ENCODE data around the gene SLC9A5.

Gene SLC9A5, protein sequence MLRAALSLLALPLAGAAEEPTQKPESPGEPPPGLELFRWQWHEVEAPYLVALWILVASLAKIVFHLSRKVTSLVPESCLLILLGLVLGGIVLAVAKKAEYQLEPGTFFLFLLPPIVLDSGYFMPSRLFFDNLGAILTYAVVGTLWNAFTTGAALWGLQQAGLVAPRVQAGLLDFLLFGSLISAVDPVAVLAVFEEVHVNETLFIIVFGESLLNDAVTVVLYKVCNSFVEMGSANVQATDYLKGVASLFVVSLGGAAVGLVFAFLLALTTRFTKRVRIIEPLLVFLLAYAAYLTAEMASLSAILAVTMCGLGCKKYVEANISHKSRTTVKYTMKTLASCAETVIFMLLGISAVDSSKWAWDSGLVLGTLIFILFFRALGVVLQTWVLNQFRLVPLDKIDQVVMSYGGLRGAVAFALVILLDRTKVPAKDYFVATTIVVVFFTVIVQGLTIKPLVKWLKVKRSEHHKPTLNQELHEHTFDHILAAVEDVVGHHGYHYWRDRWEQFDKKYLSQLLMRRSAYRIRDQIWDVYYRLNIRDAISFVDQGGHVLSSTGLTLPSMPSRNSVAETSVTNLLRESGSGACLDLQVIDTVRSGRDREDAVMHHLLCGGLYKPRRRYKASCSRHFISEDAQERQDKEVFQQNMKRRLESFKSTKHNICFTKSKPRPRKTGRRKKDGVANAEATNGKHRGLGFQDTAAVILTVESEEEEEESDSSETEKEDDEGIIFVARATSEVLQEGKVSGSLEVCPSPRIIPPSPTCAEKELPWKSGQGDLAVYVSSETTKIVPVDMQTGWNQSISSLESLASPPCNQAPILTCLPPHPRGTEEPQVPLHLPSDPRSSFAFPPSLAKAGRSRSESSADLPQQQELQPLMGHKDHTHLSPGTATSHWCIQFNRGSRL

DNA sequence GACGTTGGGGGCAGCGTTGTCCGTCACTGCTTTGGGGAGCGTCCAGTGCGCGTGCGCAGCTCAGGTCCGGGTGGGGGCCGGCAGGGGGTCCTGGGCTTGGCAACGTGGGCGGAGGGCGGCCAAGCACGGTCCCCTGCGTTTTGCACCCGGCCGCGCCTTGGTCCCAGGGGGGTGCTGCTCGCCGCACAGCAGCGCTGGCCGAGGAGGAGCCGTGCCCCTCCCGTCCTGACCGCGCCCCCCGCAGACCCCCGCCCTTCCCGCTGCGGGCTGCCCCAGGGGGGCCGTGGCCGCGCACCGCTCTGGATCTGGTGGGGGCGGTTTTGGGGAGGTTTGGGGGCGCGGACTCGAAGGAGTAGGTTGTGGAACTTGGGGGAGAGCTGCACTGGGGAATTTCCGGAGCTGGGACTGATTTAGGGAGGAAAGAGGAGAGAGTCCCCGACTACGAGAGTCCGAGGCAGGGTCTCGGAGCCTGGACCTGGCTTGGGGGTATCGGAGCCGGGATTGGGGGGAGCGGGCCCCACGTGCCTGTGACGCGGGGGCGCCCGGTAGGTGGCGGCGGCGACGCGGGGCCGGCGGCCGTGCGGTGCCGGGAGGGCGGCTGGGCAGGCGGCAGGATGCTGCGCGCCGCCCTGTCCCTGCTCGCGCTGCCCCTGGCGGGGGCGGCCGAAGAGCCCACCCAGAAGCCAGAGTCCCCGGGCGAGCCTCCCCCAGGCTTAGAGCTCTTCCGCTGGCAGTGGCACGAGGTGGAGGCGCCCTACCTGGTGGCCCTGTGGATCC lies at the start of gene SLC9A5:
Gene SLC9A5, plus strand, starts transcription at position 579 of the 777 bp plus-strand sequence. Its CDS starts 36 bp downstream, at position 615.
- no peak for DNase-seq

DNA sequence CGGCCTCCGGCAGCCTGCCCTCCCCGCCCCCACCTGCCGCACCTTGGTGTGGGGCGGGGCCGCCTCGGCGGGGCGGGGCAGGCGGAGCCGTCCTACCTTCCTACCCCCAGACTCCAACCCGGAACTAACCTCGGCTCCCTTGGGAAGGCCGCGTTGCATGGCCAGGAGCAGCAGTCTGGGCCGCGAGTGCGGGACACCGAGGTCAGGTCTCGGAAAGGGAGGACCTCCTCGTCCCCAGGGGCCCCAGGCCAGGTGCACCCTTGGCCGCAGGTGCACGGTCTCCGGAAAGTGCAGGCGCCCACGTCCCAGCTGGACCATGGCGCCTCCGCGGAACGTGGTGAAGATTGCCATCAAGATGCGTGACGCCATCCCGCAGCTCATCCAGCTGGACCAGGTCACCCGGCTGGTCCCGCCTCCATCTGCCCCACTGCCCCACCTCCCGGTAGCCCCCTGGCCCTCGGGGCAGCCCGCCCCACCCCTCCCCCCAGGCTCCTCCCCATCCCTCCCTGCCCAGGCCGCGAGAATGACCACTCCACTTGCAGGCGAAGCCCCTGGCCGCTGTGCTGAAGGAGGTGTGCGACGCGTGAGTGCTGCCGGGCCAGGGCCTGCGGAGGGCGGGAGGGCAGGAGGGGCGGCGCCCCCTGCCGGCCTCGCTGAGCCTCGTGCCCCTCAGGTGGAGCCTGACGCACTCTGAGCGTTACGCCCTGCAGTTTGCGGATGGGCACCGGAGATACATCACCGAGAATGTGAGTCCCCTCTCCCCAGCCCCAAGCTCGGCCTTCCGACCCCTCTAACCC lies 49.6 kb upstream of the SLC9A5 start, which contains the start of gene ELMO3:
Gene ELMO3, plus strand, starts transcription at position 121 of the 797 bp plus-strand sequence. Its CDS starts 196 bp downstream, at position 317.
- no peak for DNase-seq

DNA sequence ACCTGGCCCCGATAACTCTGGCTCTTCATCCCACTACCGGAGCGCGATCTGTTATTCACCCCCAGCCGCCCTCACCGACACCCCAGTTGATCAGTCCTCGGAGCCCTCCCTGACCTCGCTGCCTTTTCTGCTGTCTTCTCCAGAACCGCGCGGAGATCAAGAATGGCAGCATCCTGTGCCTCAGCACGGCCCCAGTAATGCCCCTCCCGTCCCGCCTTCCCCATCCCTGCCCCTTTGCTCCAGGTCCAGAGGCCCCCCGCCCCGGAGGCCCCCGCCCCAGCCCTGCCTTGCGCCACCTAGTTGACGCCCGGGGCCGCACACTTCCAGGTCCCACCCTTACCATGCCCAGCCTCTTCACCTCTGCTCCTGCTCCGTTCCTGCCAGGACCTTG lies 49.0 kb upstream of the SLC9A5 start:
- no peak for DNase-seq

DNA sequence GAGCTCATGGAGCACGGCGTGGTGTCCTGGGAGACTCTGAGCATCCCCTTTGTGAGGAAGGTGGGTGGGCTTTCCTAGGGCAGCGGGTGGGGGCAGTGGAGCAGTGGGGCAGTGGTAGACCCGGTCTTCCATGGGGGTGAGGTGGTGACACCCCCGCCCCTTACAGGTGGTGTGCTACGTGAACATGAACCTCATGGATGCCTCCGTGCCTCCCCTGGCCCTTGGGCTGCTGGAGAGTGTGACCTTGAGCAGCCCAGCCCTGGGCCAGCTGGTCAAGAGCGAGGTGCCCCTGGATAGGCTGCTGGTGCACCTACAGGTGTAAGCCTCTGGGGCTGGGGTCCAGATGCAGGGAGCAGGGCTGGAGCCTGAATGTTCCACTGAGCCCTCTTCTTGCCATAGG lies 48.3 kb upstream of the SLC9A5 start:
- no peak for DNase-seq

DNA sequence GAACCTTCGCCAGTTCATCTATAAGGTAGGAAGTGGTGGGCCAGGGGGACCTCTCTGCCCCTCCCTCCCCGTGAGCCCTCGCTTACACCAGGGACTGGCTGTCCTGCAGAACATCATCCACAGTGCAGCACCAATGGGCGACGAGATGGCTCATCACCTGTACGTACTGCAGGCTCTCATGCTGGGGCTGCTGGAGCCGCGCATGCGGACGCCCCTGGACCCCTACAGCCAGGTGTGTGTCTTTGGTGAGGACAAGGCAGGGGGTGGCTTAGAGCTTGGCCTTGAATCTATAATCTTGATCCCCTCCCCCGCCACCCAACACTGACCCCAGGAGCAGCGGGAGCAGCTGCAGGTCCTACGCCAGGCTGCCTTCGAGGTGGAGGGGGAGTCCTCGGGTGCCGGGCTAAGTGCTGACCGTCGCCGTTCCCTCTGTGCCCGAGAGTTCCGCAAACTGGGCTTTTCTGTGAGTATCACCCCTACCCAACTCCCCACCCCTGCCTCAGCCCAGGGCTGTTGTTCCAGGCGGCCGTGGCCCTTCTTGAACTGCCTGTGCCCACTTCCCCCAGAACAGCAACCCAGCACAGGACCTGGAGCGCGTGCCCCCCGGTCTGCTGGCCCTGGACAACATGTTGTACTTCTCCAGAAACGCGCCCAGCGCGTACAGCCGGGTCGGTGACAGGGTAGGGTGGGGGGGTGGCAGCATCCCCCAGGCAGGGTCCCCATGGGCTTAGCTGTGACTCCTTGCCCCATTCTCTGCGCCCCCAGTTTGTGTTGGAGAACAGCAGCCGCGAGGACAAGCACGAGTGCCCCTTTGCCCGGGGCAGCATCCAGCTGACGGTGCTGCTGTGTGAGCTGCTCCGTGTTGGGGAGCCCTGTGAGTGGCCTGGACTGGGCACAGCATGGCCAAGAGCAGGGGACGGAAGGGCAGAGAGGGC lies 47.1 kb upstream of the SLC9A5 start:
- no peak for DNase-seq

DNA sequence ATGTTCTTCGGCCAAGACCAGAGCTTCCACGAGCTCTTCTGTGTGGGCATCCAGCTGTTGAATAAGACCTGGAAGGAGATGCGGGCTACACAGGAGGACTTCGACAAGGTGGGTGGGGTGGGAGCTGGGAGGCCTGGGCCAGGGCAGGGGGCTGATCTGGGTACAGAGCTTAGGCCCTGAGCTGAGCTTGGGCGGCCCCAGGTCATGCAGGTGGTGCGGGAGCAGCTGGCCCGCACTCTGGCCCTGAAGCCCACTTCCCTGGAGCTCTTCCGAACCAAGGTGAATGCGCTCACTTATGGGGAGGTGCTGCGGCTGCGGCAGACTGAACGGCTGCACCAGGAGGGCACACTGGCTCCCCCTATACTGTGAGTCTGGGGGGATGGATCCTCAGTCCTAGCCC lies 46.4 kb upstream of the SLC9A5 start:
- no peak for DNase-seq

DNA sequence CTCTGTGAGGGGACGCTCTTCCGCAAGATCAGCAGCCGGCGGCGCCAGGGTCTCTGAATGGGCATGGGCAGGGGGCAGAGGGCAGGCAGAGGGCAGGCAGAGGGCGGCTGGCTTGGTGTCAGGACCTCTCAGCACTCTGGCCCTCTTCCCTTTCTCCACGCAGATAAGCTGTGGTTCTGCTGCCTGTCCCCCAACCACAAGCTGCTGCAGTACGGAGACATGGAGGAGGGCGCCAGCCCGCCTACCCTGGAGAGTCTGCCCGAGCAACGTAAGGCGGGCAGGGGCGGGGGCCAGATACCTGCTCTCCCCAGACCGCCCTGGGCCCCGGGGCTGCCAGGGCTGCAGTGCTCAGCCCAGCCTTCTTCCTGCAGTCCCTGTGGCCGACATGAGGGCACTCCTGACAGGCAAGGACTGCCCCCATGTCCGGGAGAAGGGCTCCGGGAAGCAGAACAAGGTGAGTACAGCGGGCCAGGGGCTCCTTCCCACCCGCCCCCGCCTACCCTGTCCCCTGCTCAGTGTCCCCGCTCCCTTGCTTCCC lies 45.8 kb upstream of the SLC9A5 start:
- DNase-seq: no peak

DNA sequence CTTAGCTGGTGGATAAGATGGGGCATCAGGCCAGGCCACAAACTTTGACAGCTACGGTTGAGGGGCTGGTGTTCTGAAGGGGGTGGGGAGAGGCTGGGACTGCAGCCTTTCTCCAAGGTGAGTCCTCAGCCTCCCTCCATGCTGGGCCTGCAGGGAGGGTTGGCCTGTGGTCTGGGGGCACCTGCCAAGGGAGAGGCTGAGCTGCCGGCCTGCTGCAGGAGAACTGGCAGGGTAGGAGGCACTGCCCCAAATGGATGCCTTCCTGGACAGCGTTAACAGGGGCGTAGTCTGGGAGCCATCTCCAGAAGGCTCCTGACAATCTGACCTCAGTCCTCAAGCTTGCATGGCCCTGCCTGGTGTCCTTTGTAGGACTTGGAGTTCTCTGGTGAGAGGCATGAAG lies 44.7 kb upstream of the SLC9A5 start:
- no peak for DNase-seq

DNA sequence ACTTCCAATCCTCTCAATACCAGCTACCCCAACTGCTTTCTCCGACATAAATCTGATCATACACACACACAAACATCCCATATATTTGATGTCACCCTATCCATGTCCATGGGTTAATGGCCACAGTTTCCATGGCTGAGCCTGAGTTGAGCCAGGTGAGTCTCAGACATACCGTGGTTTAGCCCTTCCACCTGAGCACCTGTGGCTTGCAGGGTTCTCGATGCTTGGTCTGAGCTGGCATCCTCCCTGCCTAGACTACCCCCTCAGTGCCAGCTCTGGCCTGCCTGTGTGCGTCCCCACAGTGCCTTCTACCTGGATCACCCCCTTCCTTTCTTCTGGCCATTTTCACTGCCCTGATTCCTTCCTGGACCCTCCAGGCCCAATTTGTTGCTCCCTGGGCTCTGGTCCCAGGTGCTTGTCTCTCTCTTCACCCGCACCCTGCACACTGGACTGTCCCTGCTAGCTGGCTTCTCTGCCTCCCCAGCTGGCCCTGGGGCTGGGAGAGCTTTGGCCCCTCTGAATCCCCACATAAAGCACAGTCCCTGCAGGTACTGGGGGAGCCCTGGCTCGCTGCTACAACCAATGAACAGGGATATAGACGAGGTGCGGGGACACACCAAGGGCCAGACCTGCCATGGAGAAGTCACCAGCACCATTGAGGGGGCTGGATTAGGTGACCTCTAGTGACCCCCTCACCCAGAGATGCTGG lies 42.5 kb upstream of the SLC9A5 start:
- DNase-seq: no peak

DNA sequence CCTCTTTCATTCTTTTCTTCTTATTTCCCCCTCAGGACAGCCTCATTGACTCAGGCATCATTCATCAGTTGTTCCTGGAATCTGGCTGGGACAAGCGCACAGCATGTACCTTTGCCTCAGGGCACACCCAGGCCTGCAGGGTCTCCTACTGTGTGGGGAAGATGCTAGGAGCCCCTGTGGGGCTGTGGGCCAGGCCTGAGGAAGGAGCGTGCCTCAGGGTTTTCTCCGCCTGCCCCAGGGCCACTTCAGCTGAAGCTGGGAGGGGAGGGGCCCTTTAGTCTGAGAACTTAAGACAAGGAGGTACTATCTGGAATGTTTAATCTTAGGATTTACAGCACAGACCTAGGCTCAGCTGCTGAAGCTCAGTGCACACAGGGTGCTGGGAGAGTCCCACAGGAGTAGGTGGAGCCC lies 41.9 kb upstream of the SLC9A5 start:
- no peak for DNase-seq

DNA sequence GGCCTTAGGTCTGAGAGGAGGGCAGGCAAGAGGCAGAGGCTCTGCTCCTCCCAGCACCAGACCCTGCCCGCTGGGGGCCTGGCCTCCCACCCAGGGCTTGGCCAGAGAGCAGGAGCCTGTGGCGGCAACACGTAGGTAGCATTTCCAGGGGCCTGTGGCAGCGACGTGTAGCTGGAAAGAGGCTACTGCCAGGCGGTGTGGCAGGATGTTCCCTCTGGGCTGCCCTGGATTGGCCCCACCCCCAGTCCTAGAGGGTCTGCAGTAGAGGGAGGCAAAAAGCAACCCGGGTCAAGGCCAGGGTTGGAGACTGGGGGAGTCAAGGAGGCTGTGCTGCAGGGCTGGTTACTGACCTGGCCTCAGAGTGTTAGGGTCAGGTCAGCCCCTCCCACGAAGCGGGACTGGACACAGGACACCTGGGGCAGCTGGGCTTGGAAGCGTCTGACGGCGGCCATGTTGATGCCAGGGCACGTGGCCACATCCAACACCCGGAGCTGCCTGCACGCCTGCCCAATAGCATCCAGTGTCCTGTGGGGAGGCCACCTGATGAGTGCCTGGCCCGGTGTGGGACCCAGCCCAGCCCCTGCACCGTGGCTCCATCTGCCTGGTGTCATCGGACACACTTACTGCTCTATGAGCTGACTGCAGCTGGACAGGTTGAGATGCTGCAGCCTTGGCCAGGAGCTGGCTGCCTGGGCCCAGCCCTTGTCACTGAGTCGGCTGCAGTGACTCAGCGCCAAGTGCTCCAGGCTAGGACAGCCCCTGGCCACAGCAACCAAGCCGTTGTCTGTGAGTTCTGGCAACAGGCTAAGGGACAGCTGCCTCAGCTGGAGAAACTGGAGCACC lies 41.3 kb upstream of the SLC9A5 start:
- DNase-seq: no peak

DNA sequence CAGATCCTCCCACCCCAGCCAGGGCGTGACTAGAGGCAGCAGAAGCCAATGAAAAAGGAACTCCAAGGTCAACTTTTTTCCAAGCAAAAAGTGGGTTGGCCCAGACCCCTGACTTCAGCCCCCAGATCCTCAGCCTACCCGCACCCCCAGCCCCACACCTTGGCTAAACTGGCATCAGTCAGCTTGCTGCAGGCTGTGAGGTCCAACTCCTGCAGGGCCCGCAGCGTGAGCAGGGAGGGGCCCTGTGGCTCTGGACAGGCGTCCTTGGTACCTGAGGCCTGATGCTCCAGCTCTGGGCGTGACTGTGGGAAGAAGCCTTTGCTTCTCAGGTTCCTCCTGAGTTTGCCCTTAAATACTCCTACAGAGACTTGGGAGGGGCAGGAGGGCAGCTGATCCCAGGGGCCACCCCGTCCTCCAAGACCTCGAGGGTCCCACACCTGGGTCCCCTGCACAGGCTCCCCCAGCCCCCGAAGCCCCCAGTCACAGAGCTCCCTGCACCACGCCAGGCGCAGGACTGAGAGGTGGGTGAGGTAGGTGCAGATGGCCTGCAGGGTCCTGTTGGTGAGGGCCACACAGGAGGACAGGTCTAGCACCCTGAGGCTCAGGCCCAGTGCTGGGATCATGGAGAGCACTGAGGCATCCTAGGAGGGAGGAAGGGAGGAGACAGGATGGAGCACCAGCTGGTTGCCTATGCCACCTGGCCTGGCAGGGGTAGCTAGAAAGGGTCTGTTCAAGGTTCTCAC lies 40.5 kb upstream of the SLC9A5 start:
- no peak for DNase-seq

DNA sequence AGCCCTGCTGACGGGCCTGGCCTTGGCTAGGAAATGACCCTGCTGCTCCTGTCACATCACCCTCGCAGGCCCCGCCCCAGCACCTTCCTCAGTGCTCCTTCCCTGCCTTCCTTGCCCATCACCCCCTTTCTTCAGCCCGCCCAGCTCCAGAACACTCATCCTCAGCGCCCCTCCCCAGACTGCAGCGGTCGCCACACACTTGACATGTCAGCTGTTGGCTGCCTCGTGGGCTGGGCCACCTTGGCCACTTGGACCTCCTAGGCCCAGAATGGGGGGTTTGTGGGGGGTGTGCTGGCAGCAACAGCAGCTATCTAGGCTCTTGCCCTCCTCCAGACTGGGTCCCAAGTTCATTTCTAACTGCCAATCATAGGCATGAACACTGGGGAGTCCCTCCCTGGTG lies 39.2 kb upstream of the SLC9A5 start:
- no peak for DNase-seq

DNA sequence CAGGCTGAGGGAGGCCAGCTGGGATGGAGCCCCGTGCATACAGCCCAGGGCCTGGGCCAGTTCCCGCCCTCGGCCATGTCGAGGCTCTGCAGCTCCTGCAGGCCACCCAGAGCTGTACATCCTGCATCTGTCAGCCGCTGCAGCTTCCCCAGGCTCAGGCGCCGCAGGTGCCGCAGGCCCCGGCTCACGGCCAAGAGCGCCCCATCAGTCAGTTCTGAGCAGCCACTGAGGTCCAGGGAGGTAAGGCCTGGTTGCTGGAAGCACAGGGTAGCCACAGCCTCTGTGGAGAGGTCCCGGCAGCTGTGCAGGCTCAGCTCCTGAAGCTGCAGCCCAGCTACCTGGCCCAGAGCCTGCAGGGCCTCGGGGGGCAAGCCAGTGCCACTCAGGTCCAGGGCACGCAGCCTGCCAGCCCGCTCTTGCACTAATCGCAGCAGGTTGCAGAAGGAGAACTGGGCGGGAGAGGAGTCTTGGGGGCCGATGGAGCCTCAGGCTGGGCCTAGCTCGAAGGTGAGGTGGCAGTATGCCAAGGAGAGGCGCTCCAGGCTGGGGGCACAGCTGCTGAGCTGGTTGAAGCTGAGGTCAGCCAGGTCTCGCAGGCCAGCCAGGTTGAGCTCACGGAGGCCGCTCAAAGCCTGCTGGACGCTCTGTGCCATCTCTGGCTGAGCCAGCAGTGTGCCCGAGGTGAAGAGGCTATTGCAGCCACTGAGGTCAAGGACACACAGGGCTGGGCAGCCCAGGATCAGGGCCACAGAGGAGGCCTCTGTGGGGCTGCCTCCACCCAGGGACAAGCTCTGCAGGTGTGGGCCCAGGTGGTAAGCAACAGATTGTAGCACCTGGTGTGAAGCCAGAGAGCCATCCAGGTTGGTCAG lies 38.5 kb upstream of the SLC9A5 start:
- no peak for DNase-seq

DNA sequence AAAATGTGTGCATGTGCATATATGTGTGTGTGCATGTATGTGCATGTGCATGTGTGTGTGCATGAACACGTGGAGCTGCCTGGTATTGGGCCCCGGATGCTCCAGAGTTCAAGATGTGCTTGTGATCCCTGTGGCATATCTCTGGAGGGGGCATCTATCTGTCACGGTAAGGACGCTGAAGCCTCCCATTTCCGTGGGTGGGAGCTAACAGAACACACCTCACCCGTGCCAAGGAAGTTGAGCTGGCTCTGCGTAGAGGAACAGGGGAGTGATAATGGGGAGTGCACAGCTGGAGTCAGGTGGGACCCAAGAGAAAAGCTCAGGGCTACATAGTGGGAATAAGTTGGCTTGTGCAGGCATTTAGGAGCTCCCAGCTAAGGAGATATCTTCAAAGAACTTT lies 37.1 kb upstream of the SLC9A5 start:
- DNase-seq: no peak

DNA sequence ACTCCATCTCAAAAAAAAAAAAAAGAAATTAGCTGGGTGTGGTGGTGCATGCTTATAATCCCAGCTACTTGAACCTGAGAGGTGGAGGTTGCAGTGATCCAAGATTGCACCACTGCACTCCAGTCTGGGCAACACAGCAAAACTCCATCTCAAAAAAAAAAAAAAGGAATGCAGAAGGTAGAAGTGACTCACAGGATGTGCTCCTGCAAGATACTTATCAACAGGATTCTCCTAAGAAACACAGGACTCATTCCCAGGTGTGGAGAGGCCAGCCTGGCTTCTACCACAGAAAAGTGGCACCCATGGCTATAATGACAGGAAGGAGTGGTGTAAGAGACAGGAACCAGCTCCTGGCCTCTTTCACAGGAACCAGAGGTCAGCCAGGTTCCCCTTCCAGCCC lies 36.0 kb upstream of the SLC9A5 start:
- DNase-seq: no peak

Data from activated CD4-positive, alpha-beta T cell treated with anti-CD3 and anti-CD28 coated beads, Interleukin-2, amount 50 U/mL, for 4 hours (primary cell).